Prostate gland (tissue), 2 donors: Measurements from ENCODE around the gene POU3F1.

Experiments
- POLR2AphosphoS5 ChIP-seq: sonication (generic); formaldehyde crosslinking; IDR thresholded peaks from one replicate; pipeline ENCODE4 v1.6.1; 2017; ENCODE audit warnings: antibody characterized with exemption
- TF ChIP-seq, protein P1 (sequence below), 4 experiments: fragments of 200-600 bp in 2 of 4; fragments of 450-650 bp in 2 of 4; sonication (generic) in 2 of 4; IDR thresholded peaks; 1 replicate in 3 of 4; 2 replicates in 1 of 4; pipeline ENCODE4 v1.5.1; 2016 to 2019; ENCODE audit warnings: antibody characterized with exemption in 4 of 4, mild to moderate bottlenecking in 2 of 4, moderate library complexity in 2 of 4

GRCh38 chr1:38034871-38035270 is 11.7 kb downstream of the POU3F1 start:
- TF ChIP-seq POLR2AphosphoS5, result no peak
- TF ChIP-seq, protein P1, sequence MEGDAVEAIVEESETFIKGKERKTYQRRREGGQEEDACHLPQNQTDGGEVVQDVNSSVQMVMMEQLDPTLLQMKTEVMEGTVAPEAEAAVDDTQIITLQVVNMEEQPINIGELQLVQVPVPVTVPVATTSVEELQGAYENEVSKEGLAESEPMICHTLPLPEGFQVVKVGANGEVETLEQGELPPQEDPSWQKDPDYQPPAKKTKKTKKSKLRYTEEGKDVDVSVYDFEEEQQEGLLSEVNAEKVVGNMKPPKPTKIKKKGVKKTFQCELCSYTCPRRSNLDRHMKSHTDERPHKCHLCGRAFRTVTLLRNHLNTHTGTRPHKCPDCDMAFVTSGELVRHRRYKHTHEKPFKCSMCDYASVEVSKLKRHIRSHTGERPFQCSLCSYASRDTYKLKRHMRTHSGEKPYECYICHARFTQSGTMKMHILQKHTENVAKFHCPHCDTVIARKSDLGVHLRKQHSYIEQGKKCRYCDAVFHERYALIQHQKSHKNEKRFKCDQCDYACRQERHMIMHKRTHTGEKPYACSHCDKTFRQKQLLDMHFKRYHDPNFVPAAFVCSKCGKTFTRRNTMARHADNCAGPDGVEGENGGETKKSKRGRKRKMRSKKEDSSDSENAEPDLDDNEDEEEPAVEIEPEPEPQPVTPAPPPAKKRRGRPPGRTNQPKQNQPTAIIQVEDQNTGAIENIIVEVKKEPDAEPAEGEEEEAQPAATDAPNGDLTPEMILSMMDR (IDR thresholded peaks at IDR 0.05), result no peak
